ENCODE measurements around the gene FKRP. TPM values are rescaled to one million over a fixed set of nuclear protein-coding genes. Genes with fewer than 3 reads are reported as not detected.
A peak's percentile ranks its signal among the peaks of the same experiment; 100 is the strongest.

The FKRP gene
- total and polyA plus RNA-seq, 2 of the 13 experiments (the other 11 are each of a cell fraction or from before 2014, with no cell fraction given), result 7.3 to 9.8 TPM

- TF ChIP-seq ZNF280D (CRISPR knock-in tag; IDR thresholded peaks at IDR 0.05), result no peak
- TF ChIP-seq HNRNPK (IDR thresholded peaks at IDR 0.05; ENCODE audit: low read depth, low read length, poor library complexity, severe bottlenecking), result no peak
- TF ChIP-seq RXRA (CRISPR knock-in tag; IDR thresholded peaks at IDR 0.05), result peak; percentile 22; the same call in 1 of the 2 replicates
- TF ChIP-seq SIX1 (CRISPR knock-in tag; IDR thresholded peaks at IDR 0.05; ENCODE audit: borderline replicate concordance), result no peak
- TF ChIP-seq PBX3 (CRISPR knock-in tag; IDR thresholded peaks at IDR 0.05; ENCODE audit: borderline replicate concordance), result no peak
- no peak for TF ChIP-seq ZNF124 (CRISPR knock-in tag; IDR thresholded peaks at IDR 0.05)
- TF ChIP-seq SP140L (CRISPR knock-in tag; IDR thresholded peaks at IDR 0.05; ENCODE audit: borderline replicate concordance), result no peak
- no peak for TF ChIP-seq FOXA1 (IDR thresholded peaks at IDR 0.05)
- TF ChIP-seq FOXA1 (CRISPR knock-in tag; IDR thresholded peaks at IDR 0.05), result no peak; the same call in 1 of the 2 replicates
- no peak for TF ChIP-seq MED8 (CRISPR knock-in tag; IDR thresholded peaks at IDR 0.05; ENCODE audit: insufficient replicate concordance)
Observed at GRCh38 chr19:46786236-46787039, 40.6 kb downstream of the FKRP start (continued).
